ENCODE results near the gene C22orf39.

C22orf39 gene

DNA sequence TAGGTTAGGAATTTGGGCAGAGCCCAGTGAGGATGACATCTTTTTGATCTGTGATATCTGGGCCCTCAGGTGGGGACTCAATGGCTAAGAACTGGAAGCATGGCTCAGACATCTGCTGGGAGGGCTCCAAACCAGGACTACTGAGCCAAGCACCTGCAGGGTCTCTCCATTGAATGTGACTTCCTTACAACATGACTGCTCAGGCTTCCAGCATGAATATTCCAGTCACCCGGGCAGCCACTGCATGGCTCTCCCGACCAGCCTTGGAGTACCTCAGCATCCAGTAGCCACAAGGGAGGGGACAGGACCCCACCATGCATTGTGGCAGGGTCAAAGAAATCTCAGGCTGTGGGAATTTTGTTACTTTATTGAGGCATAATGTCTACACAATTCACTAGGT, 40.8 kb upstream of the C22orf39 start:
- no peak overlapping the region for H3K4me3 ChIP-seq (ENCODE audit: low read length)
- H3K27me3 ChIP-seq (replicated peaks; ENCODE audit: insufficient read depth, low read length): no peaks in the 10 kb centered on the region
- H3K79me2 ChIP-seq (ENCODE audit: low read length): peaks cover 7% of the 10 kb centered on the region
- H3K4me2 ChIP-seq (ENCODE audit: low read depth, low read length): no peak overlapping the region
- peaks cover 12% of the 10 kb centered on the region for H3K4me1 ChIP-seq (ENCODE audit: low read length)
- H3K9me2 ChIP-seq (replicated peaks; ENCODE audit: insufficient read depth, low read length): no peaks in the 10 kb centered on the region
- no peak overlapping the region for H3K27ac ChIP-seq (ENCODE audit: low read length)
- 0 out of 2 replicates have a peak, but pooled peaks cover 7% of the 10 kb centered on the region for H4K20me1 ChIP-seq (ENCODE audit: insufficient read depth, low read length)
- H2AFZ ChIP-seq (ENCODE audit: low read length): no peak overlapping the region
- H3K36me3 ChIP-seq (replicated peaks; ENCODE audit: insufficient read depth, low read length): peaks cover 2% of the 10 kb centered on the region; the same call in 1 of the 2 replicates
- TF ChIP-seq, protein P1, sequence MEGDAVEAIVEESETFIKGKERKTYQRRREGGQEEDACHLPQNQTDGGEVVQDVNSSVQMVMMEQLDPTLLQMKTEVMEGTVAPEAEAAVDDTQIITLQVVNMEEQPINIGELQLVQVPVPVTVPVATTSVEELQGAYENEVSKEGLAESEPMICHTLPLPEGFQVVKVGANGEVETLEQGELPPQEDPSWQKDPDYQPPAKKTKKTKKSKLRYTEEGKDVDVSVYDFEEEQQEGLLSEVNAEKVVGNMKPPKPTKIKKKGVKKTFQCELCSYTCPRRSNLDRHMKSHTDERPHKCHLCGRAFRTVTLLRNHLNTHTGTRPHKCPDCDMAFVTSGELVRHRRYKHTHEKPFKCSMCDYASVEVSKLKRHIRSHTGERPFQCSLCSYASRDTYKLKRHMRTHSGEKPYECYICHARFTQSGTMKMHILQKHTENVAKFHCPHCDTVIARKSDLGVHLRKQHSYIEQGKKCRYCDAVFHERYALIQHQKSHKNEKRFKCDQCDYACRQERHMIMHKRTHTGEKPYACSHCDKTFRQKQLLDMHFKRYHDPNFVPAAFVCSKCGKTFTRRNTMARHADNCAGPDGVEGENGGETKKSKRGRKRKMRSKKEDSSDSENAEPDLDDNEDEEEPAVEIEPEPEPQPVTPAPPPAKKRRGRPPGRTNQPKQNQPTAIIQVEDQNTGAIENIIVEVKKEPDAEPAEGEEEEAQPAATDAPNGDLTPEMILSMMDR (IDR thresholded peaks at IDR 0.05; ENCODE audit: low read length): no peak
- TF ChIP-seq EZH2 (optimal IDR thresholded peaks at IDR 0.05; ENCODE audit: low read depth, low read length): no peak
- no peaks in the 10 kb centered on the region for H3F3A ChIP-seq (ENCODE audit: insufficient read depth, low read length)
- DNase-seq: no peak
- H3K9ac ChIP-seq (ENCODE audit: low read length): no peak overlapping the region
- no peaks in the 10 kb centered on the region for H3K9me3 ChIP-seq (replicated peaks; ENCODE audit: insufficient read depth, low read length)

DNA sequence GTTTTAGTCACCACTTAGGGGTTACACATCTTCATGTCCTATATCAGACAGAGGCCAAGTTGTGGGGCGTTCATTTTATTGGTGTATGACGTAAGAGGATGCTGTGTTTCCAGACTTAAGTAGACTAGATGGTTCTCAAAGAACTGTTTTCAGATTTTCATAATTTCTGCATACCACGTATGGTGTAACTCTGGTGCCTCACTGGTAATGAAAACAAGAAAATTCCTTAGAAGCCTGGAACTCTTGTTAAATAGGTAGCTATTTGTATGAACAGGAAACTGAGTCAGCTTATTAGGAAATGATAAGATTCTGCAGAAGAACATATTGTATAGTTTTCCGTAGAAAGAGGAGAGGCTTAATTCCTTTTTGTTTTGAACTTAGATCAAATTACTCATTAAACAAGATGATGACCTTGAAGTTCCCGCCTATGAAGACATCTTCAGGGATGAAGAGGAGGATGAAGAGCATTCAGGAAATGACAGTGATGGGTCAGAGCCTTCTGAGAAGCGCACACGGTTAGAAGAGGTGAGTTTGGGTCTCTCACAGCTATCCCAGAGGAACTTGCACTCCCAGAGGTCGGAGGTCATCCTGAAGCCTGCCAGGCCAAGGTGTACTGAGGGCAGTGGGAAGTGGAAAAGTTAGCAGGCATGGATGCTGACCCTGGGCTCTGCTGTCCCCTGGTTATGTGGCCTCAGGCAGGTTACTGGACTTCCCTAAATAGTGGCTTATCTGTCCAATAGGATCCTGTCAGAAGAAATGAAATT, 36.2 kb upstream of the C22orf39 start:
- Histone ChIP-seq H3K4me2 (ENCODE audit: low read depth, low read length) (no peak overlapping the region), H3K27me3 (replicated peaks; ENCODE audit: insufficient read depth, low read length) (no peaks in the 10 kb centered on the region), H3K4me1 (ENCODE audit: low read length) (peaks cover 8% of the 10 kb centered on the region; the same call in 1 of the 2 replicates), H4K20me1 (ENCODE audit: insufficient read depth, low read length) (no peaks in the 10 kb centered on the region), H3K36me3 (replicated peaks; ENCODE audit: insufficient read depth, low read length) (peaks cover 2% of the 10 kb centered on the region; the same call in 1 of the 2 replicates), H3K27ac (ENCODE audit: low read length) (no peak overlapping the region), H3K9me2 (replicated peaks; ENCODE audit: insufficient read depth, low read length) (no peaks in the 10 kb centered on the region), H3K79me2 (ENCODE audit: low read length) (peaks cover 23% of the 10 kb centered on the region), H3K9me3 (replicated peaks; ENCODE audit: insufficient read depth, low read length) (no peaks in the 10 kb centered on the region), H3F3A (ENCODE audit: insufficient read depth, low read length) (no peaks in the 10 kb centered on the region), H3K9ac (ENCODE audit: low read length) (no peak overlapping the region), H3K4me3 (ENCODE audit: low read length) (no peak overlapping the region), H2AFZ (ENCODE audit: low read length) (no peak overlapping the region)
- TF ChIP-seq EZH2 (optimal IDR thresholded peaks at IDR 0.05; ENCODE audit: low read depth, low read length) (no peak), EZH2phosphoT487 (IDR thresholded peaks at IDR 0.05; ENCODE audit: low read length) (no peak)
- TF ChIP-seq, protein P1 (IDR thresholded peaks at IDR 0.05; ENCODE audit: low read length): no peak
- DNase-seq: no peak

DNA sequence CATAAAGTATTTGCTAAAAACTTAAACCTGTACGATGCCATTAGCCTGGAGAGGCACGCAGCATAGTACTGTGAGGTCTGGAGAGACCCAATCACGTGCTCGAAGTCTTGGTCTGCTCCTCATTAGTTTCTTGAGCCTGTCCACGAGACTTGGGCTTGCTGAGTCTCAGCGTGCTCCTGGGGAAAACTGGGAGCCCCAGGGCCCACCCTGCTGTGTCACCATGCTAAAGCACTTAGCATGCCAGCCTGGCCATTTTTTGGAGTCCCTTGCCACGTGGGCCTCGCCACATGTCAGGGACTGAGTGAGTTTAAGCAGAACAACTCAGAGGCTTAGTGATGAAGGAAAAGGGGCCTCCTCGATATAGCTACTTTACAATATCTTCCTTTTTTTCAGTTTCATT, 34.8 kb upstream of the C22orf39 start:
- H3K9me2 ChIP-seq (replicated peaks; ENCODE audit: insufficient read depth, low read length): no peaks in the 10 kb centered on the region
- TF ChIP-seq, protein P1 (IDR thresholded peaks at IDR 0.05; ENCODE audit: low read length): no peak
- TF ChIP-seq EZH2 (optimal IDR thresholded peaks at IDR 0.05; ENCODE audit: low read depth, low read length) (no peak), EZH2phosphoT487 (IDR thresholded peaks at IDR 0.05; ENCODE audit: low read length) (no peak)
- no peak overlapping the region for H2AFZ ChIP-seq (ENCODE audit: low read length)
- peaks cover 6% of the 10 kb centered on the region; the same call in 1 of the 2 replicates for H3F3A ChIP-seq (ENCODE audit: insufficient read depth, low read length)
- DNase-seq: no peak
- H3K36me3 ChIP-seq (replicated peaks; ENCODE audit: insufficient read depth, low read length): peaks cover 2% of the 10 kb centered on the region; the same call in 1 of the 2 replicates
- H3K4me1 ChIP-seq (ENCODE audit: low read length): 0 out of 2 replicates have a peak, but pooled peaks cover 3% of the 10 kb centered on the region
- H3K9ac ChIP-seq (ENCODE audit: low read length): no peak overlapping the region
- H3K79me2 ChIP-seq (ENCODE audit: low read length): peaks cover 37% of the 10 kb centered on the region
- H3K4me2 ChIP-seq (ENCODE audit: low read depth, low read length): no peak overlapping the region
- peaks cover 5% of the 10 kb centered on the region; the same call in 1 of the 2 replicates for H4K20me1 ChIP-seq (ENCODE audit: insufficient read depth, low read length)
- H3K4me3 ChIP-seq (ENCODE audit: low read length): no peak overlapping the region
- H3K27me3 ChIP-seq (replicated peaks; ENCODE audit: insufficient read depth, low read length): no peaks in the 10 kb centered on the region
- no peaks in the 10 kb centered on the region for H3K9me3 ChIP-seq (replicated peaks; ENCODE audit: insufficient read depth, low read length)
- no peak overlapping the region for H3K27ac ChIP-seq (ENCODE audit: low read length)
